Activated CD8-positive, alpha-beta memory T cell treated with anti-CD3 and anti-CD28 coated beads, Interleukin-2, amount 50 U/mL, for 24 hours (primary cell): ENCODE results near the gene ITGAX.

Source experiments
- DNase-seq: peaks from one replicate; pipeline ENCODE4 v3.0.0-alpha.2; 2020; ENCODE audit errors: extremely low read depth

ITGAX gene

GRCh38 chr16:31373235-31373634 is 18.3 kb downstream of the ITGAX start:
- DNase-seq = no peak

GRCh38 chr16:31375231-31375630 is 20.3 kb downstream of the ITGAX start:
- no peak for DNase-seq

GRCh38 chr16:31376705-31377104 is 21.7 kb downstream of the ITGAX start:
- no peak for DNase-seq

- no peak for DNase-seq
Observed at GRCh38 chr16:31377210-31377903, 22.4 kb downstream of the ITGAX start.

- no peak for DNase-seq
Observed at GRCh38 chr16:31380201-31380600, 25.2 kb downstream of the ITGAX start.

GRCh38 chr16:31382485-31383161 is 27.6 kb downstream of the ITGAX start:
- DNase-seq = peak; percentile 21

GRCh38 chr16:31385680-31386079 is 30.7 kb downstream of the ITGAX start:
- no peak for DNase-seq

- no peak for DNase-seq
Observed at GRCh38 chr16:31386157-31386984, 31.4 kb downstream of the ITGAX start.

- DNase-seq = no peak
Observed at GRCh38 chr16:31388535-31388934, 33.6 kb downstream of the ITGAX start.

- no peak for DNase-seq
Observed at GRCh38 chr16:31390504-31391041, 35.6 kb downstream of the ITGAX start.

- no peak for DNase-seq
Observed at GRCh38 chr16:31393056-31393455, 38.1 kb downstream of the ITGAX start, which contains the start of gene ITGAD. Gene ITGAD, plus strand, starts transcription at chr16:31393335. Its CDS starts 26 bp downstream, at chr16:31393361.

GRCh38 chr16:31395647-31396046 is 40.7 kb downstream of the ITGAX start:
- no peak for DNase-seq

- DNase-seq = no peak
Observed at GRCh38 chr16:31397096-31397660, 42.2 kb downstream of the ITGAX start.

- DNase-seq = no peak
Observed at GRCh38 chr16:31397701-31398100, 42.7 kb downstream of the ITGAX start.

- DNase-seq = no peak
Observed at GRCh38 chr16:31400191-31400590, 45.2 kb downstream of the ITGAX start.

GRCh38 chr16:31401436-31401835 is 46.5 kb downstream of the ITGAX start:
- DNase-seq = no peak

- DNase-seq = no peak
Observed at GRCh38 chr16:31402687-31403086, 47.7 kb downstream of the ITGAX start.

- DNase-seq = no peak
Observed at GRCh38 chr16:31403590-31404352, 48.8 kb downstream of the ITGAX start.

- DNase-seq = no peak
Observed at GRCh38 chr16:31404353-31405064, 49.5 kb downstream of the ITGAX start.

GRCh38 chr16:31407406-31407805 is 52.4 kb downstream of the ITGAX start:
- no peak for DNase-seq
